Measurements from ENCODE around the gene SMARCA1. TPM values are rescaled to one million over a fixed set of nuclear protein-coding genes. Genes with fewer than 3 reads are reported as not detected.
A peak's percentile ranks its signal among the peaks of the same experiment; 100 is the strongest.

Gene SMARCA1
- total and polyA plus RNA-seq, 2 of the 13 experiments (the other 11 are each of a cell fraction or from before 2014, with no cell fraction given) = 97.7 to 145 TPM

GRCh38 chrX:129525162-129525561 is 1.9 kb upstream of the SMARCA1 start (continued):
- TF ChIP-seq ZNF503 (CRISPR knock-in tag; IDR thresholded peaks at IDR 0.05) (peak; percentile 89; the same call in 1 of the 2 replicates), TCF7 (IDR thresholded peaks at IDR 0.05; ENCODE audit: low read depth) (peak; percentile 76), HNRNPUL1 (IDR thresholded peaks at IDR 0.05; ENCODE audit: low read depth, low read length) (no peak), HNF1A (IDR thresholded peaks at IDR 0.05; ENCODE audit: low read depth) (peak; percentile 73), HNF1A (CRISPR knock-in tag; IDR thresholded peaks at IDR 0.05; ENCODE audit: borderline replicate concordance) (peak; percentile 63; the same call in 1 of the 2 replicates), KLF16 (CRISPR knock-in tag; IDR thresholded peaks at IDR 0.05) (peak in 1 of 2 experiments; percentile 58; a peak in 1 of 4 replicates), DPF2 (CRISPR knock-in tag; IDR thresholded peaks at IDR 0.05; ENCODE audit: borderline replicate concordance, low read depth) (peak; percentile 92), ZBTB46 (CRISPR knock-in tag; IDR thresholded peaks at IDR 0.05; ENCODE audit: borderline replicate concordance) (no peak), NFAT5 (CRISPR knock-in tag; IDR thresholded peaks at IDR 0.05) (no peak), JUNB (CRISPR knock-in tag; IDR thresholded peaks at IDR 0.05; ENCODE audit: borderline replicate concordance) (no peak), ZNF891 (CRISPR knock-in tag; IDR thresholded peaks at IDR 0.05) (no peak), PHF20 (CRISPR knock-in tag; IDR thresholded peaks at IDR 0.05) (no peak), KDM5B (CRISPR knock-in tag; IDR thresholded peaks at IDR 0.05; ENCODE audit: borderline replicate concordance) (no peak), ZNF616 (CRISPR knock-in tag; IDR thresholded peaks at IDR 0.05; ENCODE audit: low read depth) (no peak), ZNF709 (CRISPR knock-in tag; IDR thresholded peaks at IDR 0.05) (no peak), TRIM24 (CRISPR knock-in tag; IDR thresholded peaks at IDR 0.05) (no peak), ZBTB38 (CRISPR knock-in tag; IDR thresholded peaks at IDR 0.05) (no peak)
